Adrenal gland (tissue), 5 donors: ENCODE results near the gene PARP12.

ENCODE experiments used
- CTCF ChIP-seq, 6 experiments: fragments of 450-650 bp in 4 of 6; fragments of 200-600 bp in 2 of 6; sonication (generic) in 1 of 6; IDR thresholded peaks; 1 replicate in 5 of 6; 2 replicates in 1 of 6; pipeline versions ENCODE4 v1.5.1 to v1.8.0; 2016 to 2021; ENCODE audit warnings: antibody characterized with exemption in 6 of 6, mild to moderate bottlenecking in 2 of 6, moderate library complexity in 1 of 6
- POLR2A ChIP-seq, 2 donors: fragments of 450-650 bp; IDR thresholded peaks; one replicate each; pipeline ENCODE4 v1.6.1; 2017; ENCODE audit warnings: antibody characterized with exemption in 2 of 2, mild to moderate bottlenecking in 2 of 2, moderate library complexity in 1 of 2
- donor health status: DM: no; HTN: no; CAD: no.

GRCh38 chr7:140039896-140040295 lies 22.9 kb downstream of the PARP12 start:
- TF ChIP-seq CTCF (IDR thresholded peaks at IDR 0.05): no peak
- TF ChIP-seq POLR2A (IDR thresholded peaks at IDR 0.05): no peak
